Uterus (tissue), 2 donors: ENCODE results near the gene POC1B.

Experiments
- CTCF ChIP-seq, 4 experiments: fragments of 200-600 bp in 2 of 4; fragments of 450-650 bp in 2 of 4; sonication (generic) in 2 of 4; IDR thresholded peaks; one replicate each; pipeline ENCODE4 v1.5.1; 2016 to 2019; ENCODE audit warnings: antibody characterized with exemption in 4 of 4, mild to moderate bottlenecking in 2 of 4, moderate library complexity in 1 of 4
- POLR2A ChIP-seq, 2 donors: fragments of 450-650 bp; IDR thresholded peaks; one replicate each; pipeline ENCODE4 v1.6.1; 2016; ENCODE audit warnings: antibody characterized with exemption in 2 of 2, mild to moderate bottlenecking in 1 of 2, moderate library complexity in 1 of 2

GRCh38 chr12:89476904-89477595 is 48.8 kb downstream of the POC1B start:
- TF ChIP-seq CTCF (IDR thresholded peaks at IDR 0.05), result no peak
- no peak for TF ChIP-seq POLR2A (IDR thresholded peaks at IDR 0.05)
